HepG2 (cell line): ENCODE results near the gene FAHD1. TPM values are rescaled to one million over a fixed set of nuclear protein-coding genes. Genes with fewer than 3 reads are reported as not detected.

Experiments used
- ATAD3A ChIP-seq: sonication (generic); formaldehyde crosslinking; IDR thresholded peaks from 2 replicates; pipeline ENCODE4 v1.4.0; 2020; ENCODE audit warnings: missing genetic modification reagents
- CENPX ChIP-seq: sonication (generic); formaldehyde crosslinking; IDR thresholded peaks from 2 replicates; pipeline ENCODE4 v1.9.0; 2021; ENCODE audit warnings: mild to moderate bottlenecking, missing genetic modification reagents, moderate library complexity
- FOXA1 ChIP-seq, 2 experiments: fragments of 450-650 bp in 1 of 2; sonication (generic) in 1 of 2; formaldehyde crosslinking in 1 of 2; IDR thresholded peaks; 2 replicates each; pipeline versions ENCODE4 v1.4.0 to v1.6.1; 2016 to 2020; ENCODE audit warnings: missing genetic modification reagents in 1 of 2
- GATAD1 ChIP-seq: IDR thresholded peaks from 2 replicates; pipeline ENCODE4 v1.6.1; 2016; ENCODE audit warnings: missing genetic modification reagents, missing compliant biosample characterization
- GPN1 ChIP-seq: sonication (generic); formaldehyde crosslinking; IDR thresholded peaks from 2 replicates; pipeline ENCODE4 v1.5.1; 2020; ENCODE audit warnings: missing genetic modification reagents, borderline replicate concordance
- HOXA5 ChIP-seq: sonication (generic); formaldehyde crosslinking; IDR thresholded peaks from 2 replicates; pipeline ENCODE4 v1.4.0; 2020; ENCODE audit warnings: missing genetic modification reagents
- KDM5B ChIP-seq: sonication (generic); formaldehyde crosslinking; IDR thresholded peaks from 2 replicates; pipeline ENCODE4 v1.4.0; 2020; ENCODE audit warnings: missing genetic modification reagents, mild to moderate bottlenecking, borderline replicate concordance
- NFE2L1 ChIP-seq: sonication (generic); formaldehyde crosslinking; IDR thresholded peaks from 2 replicates; pipeline ENCODE4 v1.4.0; 2020; ENCODE audit warnings: missing genetic modification reagents, mild to moderate bottlenecking, borderline replicate concordance
- NONO ChIP-seq, 2 experiments: fragments of 450-650 bp in 1 of 2; sonication (generic) in 1 of 2; formaldehyde crosslinking in 1 of 2; IDR thresholded peaks in 1 of 2; conservative IDR thresholded peaks in 1 of 2; 2 replicates each; pipeline versions ENCODE4 v1.6.1 to v1.8.0; 2017 to 2022; ENCODE audit warnings: mild to moderate bottlenecking in 1 of 2, missing genetic modification reagents in 1 of 2, moderate library complexity in 1 of 2
- PLRG1 ChIP-seq: fragments of 450-650 bp; conservative IDR thresholded peaks from 2 replicates; pipeline ENCODE4 v1.6.1; 2016
- RARA ChIP-seq: IDR thresholded peaks from 2 replicates; pipeline ENCODE4 v1.6.1; 2016; ENCODE audit warnings: missing genetic modification reagents, missing compliant biosample characterization
- SMYD3 ChIP-seq: sonication (generic); formaldehyde crosslinking; IDR thresholded peaks from 2 replicates; pipeline ENCODE4 v1.8.1; 2023; ENCODE audit warnings: mild to moderate bottlenecking, missing genetic modification reagents
- TFDP1 ChIP-seq: IDR thresholded peaks from 2 replicates; pipeline ENCODE4 v1.6.1; 2016; ENCODE audit warnings: missing compliant biosample characterization, missing genetic modification reagents, borderline replicate concordance
- THAP7 ChIP-seq: sonication (generic); formaldehyde crosslinking; IDR thresholded peaks from 2 replicates; pipeline ENCODE4 v1.8.1; 2023; ENCODE audit warnings: mild to moderate bottlenecking, missing genetic modification reagents
- ZBTB3 ChIP-seq: sonication (generic); formaldehyde crosslinking; IDR thresholded peaks from 2 replicates; pipeline ENCODE4 v1.4.0; 2020; ENCODE audit warnings: low read depth, mild to moderate bottlenecking, moderate library complexity, missing genetic modification reagents, borderline replicate concordance
- ZBTB49 ChIP-seq: sonication (generic); formaldehyde crosslinking; IDR thresholded peaks from 2 replicates; pipeline ENCODE4 v1.4.0; 2020; ENCODE audit warnings: missing genetic modification reagents, borderline replicate concordance
- ZFY ChIP-seq: sonication (generic); formaldehyde crosslinking; IDR thresholded peaks from 2 replicates; pipeline ENCODE4 v1.4.0; 2020; ENCODE audit warnings: missing genetic modification reagents
- ZNF264 ChIP-seq: sonication (generic); formaldehyde crosslinking; IDR thresholded peaks from 2 replicates; pipeline ENCODE4 v1.4.0; 2020; ENCODE audit warnings: missing genetic modification reagents
- ZNF496 ChIP-seq: sonication (generic); formaldehyde crosslinking; IDR thresholded peaks from 2 replicates; pipeline ENCODE4 v1.8.1; 2023; ENCODE audit warnings: mild to moderate bottlenecking, moderate library complexity, missing genetic modification reagents; ENCODE audit not compliant: insufficient replicate concordance
- ZNF503 ChIP-seq: sonication (generic); formaldehyde crosslinking; IDR thresholded peaks from 2 replicates; pipeline ENCODE4 v1.4.0; 2020; ENCODE audit warnings: missing genetic modification reagents
- ZNF563 ChIP-seq: sonication (generic); formaldehyde crosslinking; IDR thresholded peaks from 2 replicates; pipeline ENCODE4 v1.8.0; 2022; ENCODE audit warnings: mild to moderate bottlenecking, moderate library complexity, missing genetic modification reagents
- ZNF619 ChIP-seq: sonication (generic); formaldehyde crosslinking; IDR thresholded peaks from 2 replicates; pipeline ENCODE4 v1.4.0; 2020; ENCODE audit warnings: mild to moderate bottlenecking, missing genetic modification reagents
- ZNF839 ChIP-seq: sonication (generic); formaldehyde crosslinking; IDR thresholded peaks from 2 replicates; pipeline ENCODE4 v1.4.0; 2020; ENCODE audit warnings: missing genetic modification reagents, mild to moderate bottlenecking, borderline replicate concordance
- ZSCAN25 ChIP-seq: sonication (generic); formaldehyde crosslinking; IDR thresholded peaks from 2 replicates; pipeline ENCODE4 v1.8.0; 2022; ENCODE audit warnings: mild to moderate bottlenecking, missing genetic modification reagents
- polyA plus RNA-seq, 8 experiments: library from polyadenylated mRNA; depleted of rRNA in 3 of 8; stranded (reverse) in 7 of 8; unstranded in 1 of 8; fragments of >200 nt; fragmentation: Illumina TruSeq in 4 of 8; extraction: Trizol in 4 of 8; gene quantifications; 2 replicates each; pipeline versions ENCODE4 v1.2.1 to v1.2.3, GENCODE V29; 2011 to 2016; ENCODE audit warnings: low read depth in 4 of 8, missing spikeins in 1 of 8, mixed read lengths in 1 of 8; ENCODE audit not compliant: insufficient read depth in 1 of 8
- total RNA-seq, 5 experiments: library from RNA; depleted of rRNA; stranded (reverse); fragments of >200 nt; fragmentation: Illumina TruSeq; extraction: Trizol; gene quantifications; 2 replicates each; pipeline ENCODE4 v1.2.3, GENCODE V29; 2016; ENCODE audit warnings: low read depth in 1 of 5

Gene FAHD1
- total and polyA plus RNA-seq, 2 of the 13 experiments (the other 11 are each of a cell fraction or from before 2014, with no cell fraction given) = 39.0 to 45.3 TPM

- TF ChIP-seq ZNF503 (CRISPR knock-in tag) = peak; percentile 85; the same call in 1 of the 2 replicates
- TF ChIP-seq KDM5B = no peak
- TF ChIP-seq ZNF619 = no peak
- TF ChIP-seq GATAD1 (CRISPR knock-in tag) = peak; percentile 55
- TF ChIP-seq HOXA5 (CRISPR knock-in tag) = peak; percentile 66; the same call in 1 of the 2 replicates
- no peak for TF ChIP-seq ZNF496 (CRISPR knock-in tag)
- no peak for TF ChIP-seq NFE2L1 (CRISPR knock-in tag)
- no peak for TF ChIP-seq GPN1
- peak; percentile 100 for TF ChIP-seq ZNF264 (CRISPR knock-in tag)
- TF ChIP-seq ZBTB49 (CRISPR knock-in tag) = no peak
- TF ChIP-seq TFDP1 = peak; percentile 51; the same call in 1 of the 2 replicates
- TF ChIP-seq ZNF563 (CRISPR knock-in tag) = no peak
- TF ChIP-seq ZFY = peak; percentile 37; the same call in 1 of the 2 replicates
- TF ChIP-seq NONO (IDR thresholded peaks at IDR 0.05) = no peak
- no peak; the same call in 1 of the 2 replicates for TF ChIP-seq NONO (CRISPR knock-in tag; conservative IDR thresholded peaks at IDR 0.05)
- 0 out of 2 replicates have a peak, but pooled peaks have one; percentile 16 for TF ChIP-seq THAP7
- no peak for TF ChIP-seq PLRG1
- TF ChIP-seq CENPX (CRISPR knock-in tag) = no peak
- no peak for TF ChIP-seq SMYD3 (CRISPR knock-in tag)
- TF ChIP-seq ZNF839 (CRISPR knock-in tag) = no peak
- no peak; the same call in 1 of the 2 replicates for TF ChIP-seq ZBTB3 (CRISPR knock-in tag)
- TF ChIP-seq ATAD3A = no peak
- peak; percentile 84 for TF ChIP-seq RARA (CRISPR knock-in tag)
- peak; percentile 51; the same call in 1 of the 2 replicates for TF ChIP-seq ZSCAN25 (CRISPR knock-in tag)
- no peak for TF ChIP-seq FOXA1 (IDR thresholded peaks at IDR 0.05)
- TF ChIP-seq FOXA1 (CRISPR knock-in tag; IDR thresholded peaks at IDR 0.05) = peak; percentile 97
These were observed 5.9 kb downstream of the FAHD1 start (continued) for GRCh38 chr16:1832838-1833454.
